K562 (cell line): ENCODE measurements around the gene ANKRD31.

Source experiments
- BDP1 ChIP-seq: IDR thresholded peaks from 3 replicates; pipeline ENCODE4 v1.6.1; 2011; ENCODE audit not compliant: insufficient read length, insufficient read depth
- NR3C1 ChIP-seq: sonication (generic); formaldehyde crosslinking; IDR thresholded peaks from 2 replicates; pipeline ENCODE4 v1.8.1; 2022; ENCODE audit warnings: missing genetic modification reagents
- RNF2 ChIP-seq: sonication (generic); IDR thresholded peaks from 2 replicates; pipeline ENCODE4 v1.6.1; 2016
- SMC3 ChIP-seq: conservative IDR thresholded peaks from 2 replicates; pipeline ENCODE4 v1.6.1; 2011; ENCODE audit warnings: low read depth, low read length, improper control_type of control experiment; ENCODE audit not compliant: insufficient read depth
- ZNF507 ChIP-seq: conservative IDR thresholded peaks from 2 replicates; pipeline ENCODE4 v1.6.1; 2017; ENCODE audit warnings: missing genetic modification characterization, missing compliant biosample characterization
- ZNF551 ChIP-seq: fragments of 250-450 bp; sonication (Bioruptor Pico); IDR thresholded peaks from 2 replicates; pipeline ENCODE4 v1.5.0; 2021; ENCODE audit warnings: mild to moderate bottlenecking, moderate library complexity
- TF ChIP-seq, protein P1 (sequence below): fragments of 150-350 bp; conservative IDR thresholded peaks from 2 replicates; pipeline ENCODE4 v1.6.1; 2014; ENCODE audit warnings: low read length

DNA sequence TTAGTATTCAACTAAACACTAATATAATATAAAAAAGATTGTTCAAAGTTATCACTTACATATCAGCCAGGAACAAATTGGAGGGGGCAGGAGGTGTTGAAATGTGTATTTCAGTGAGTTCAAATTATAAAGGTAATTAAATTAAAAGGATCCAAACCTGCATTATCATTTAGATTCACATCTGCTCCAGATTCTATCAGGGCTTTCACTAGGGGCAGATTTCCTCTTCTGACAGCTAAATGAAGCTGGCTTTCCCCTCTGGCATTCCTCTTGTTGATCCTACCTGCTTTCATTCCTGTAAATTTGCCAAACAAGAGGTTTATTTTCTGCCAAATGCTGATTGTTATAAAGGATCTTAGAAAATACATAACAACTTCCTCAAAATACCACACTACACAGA is 98.0 kb downstream of the ANKRD31 start:
- TF ChIP-seq ZNF507 (tag) (no peak), NR3C1 (no peak), SMC3 (no peak), ZNF551 (CRISPR knock-in tag) (no peak), RNF2 (no peak), BDP1 (no peak)
- TF ChIP-seq, protein P1, sequence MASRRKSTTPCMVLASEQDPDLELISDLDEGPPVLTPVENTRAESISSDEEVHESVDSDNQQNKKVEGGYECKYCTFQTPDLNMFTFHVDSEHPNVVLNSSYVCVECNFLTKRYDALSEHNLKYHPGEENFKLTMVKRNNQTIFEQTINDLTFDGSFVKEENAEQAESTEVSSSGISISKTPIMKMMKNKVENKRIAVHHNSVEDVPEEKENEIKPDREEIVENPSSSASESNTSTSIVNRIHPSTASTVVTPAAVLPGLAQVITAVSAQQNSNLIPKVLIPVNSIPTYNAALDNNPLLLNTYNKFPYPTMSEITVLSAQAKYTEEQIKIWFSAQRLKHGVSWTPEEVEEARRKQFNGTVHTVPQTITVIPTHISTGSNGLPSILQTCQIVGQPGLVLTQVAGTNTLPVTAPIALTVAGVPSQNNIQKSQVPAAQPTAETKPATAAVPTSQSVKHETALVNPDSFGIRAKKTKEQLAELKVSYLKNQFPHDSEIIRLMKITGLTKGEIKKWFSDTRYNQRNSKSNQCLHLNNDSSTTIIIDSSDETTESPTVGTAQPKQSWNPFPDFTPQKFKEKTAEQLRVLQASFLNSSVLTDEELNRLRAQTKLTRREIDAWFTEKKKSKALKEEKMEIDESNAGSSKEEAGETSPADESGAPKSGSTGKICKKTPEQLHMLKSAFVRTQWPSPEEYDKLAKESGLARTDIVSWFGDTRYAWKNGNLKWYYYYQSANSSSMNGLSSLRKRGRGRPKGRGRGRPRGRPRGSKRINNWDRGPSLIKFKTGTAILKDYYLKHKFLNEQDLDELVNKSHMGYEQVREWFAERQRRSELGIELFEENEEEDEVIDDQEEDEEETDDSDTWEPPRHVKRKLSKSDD: no peak
